Spleen (tissue), 7 donors: Measurements from ENCODE around the gene ZNF439.

Experiments used
- POLR2AphosphoS5 ChIP-seq, 3 donors: sonication (generic); formaldehyde crosslinking; IDR thresholded peaks; one replicate each; pipeline ENCODE4 v1.5.1; 2017; ENCODE audit warnings: antibody characterized with exemption in 3 of 3
- TF ChIP-seq, protein P1 (sequence below), 11 experiments: fragments of 200-600 bp in 7 of 11; fragments of 450-650 bp in 4 of 11; sonication (generic) in 4 of 11; IDR thresholded peaks in 8 of 11; conservative IDR thresholded peaks in 3 of 11; 1 replicate in 7 of 11; 2 replicates in 4 of 11; pipeline versions ENCODE4 v1.4.0 to v1.8.0; 2016 to 2021; ENCODE audit warnings: antibody characterized with exemption in 11 of 11, inconsistent platforms in 4 of 11, mild to moderate bottlenecking in 1 of 11
- donor health status: DM: no; HTN: no; CAD: no; lungs with moderate emphysema.
- donor health status: DM: no; HTN: no; CAD: no.
- donor health status: DM: no; HTN: no; CAD: no.

DNA sequence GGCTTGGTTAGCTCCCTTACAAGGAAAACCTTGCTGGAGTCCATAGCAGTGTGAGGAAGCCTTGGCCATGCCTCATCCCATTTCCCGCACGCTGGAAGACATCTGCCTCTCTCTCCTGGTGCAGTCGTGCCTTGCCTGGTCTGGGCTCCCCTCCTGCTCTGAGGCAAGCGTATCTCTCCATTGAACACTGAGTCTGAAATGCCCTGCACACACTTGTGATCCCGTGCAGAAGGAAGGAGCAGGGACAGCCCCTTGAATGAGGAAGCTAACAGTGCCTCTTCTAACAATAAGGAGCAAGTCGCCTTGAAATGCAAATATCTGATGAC lies 34.9 kb upstream of the ZNF439 start:
- TF ChIP-seq, protein P1, sequence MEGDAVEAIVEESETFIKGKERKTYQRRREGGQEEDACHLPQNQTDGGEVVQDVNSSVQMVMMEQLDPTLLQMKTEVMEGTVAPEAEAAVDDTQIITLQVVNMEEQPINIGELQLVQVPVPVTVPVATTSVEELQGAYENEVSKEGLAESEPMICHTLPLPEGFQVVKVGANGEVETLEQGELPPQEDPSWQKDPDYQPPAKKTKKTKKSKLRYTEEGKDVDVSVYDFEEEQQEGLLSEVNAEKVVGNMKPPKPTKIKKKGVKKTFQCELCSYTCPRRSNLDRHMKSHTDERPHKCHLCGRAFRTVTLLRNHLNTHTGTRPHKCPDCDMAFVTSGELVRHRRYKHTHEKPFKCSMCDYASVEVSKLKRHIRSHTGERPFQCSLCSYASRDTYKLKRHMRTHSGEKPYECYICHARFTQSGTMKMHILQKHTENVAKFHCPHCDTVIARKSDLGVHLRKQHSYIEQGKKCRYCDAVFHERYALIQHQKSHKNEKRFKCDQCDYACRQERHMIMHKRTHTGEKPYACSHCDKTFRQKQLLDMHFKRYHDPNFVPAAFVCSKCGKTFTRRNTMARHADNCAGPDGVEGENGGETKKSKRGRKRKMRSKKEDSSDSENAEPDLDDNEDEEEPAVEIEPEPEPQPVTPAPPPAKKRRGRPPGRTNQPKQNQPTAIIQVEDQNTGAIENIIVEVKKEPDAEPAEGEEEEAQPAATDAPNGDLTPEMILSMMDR (IDR thresholded peaks at IDR 0.05 in 8 of 11, conservative IDR thresholded peaks at IDR 0.05 in 3 of 11) = no peak
- TF ChIP-seq POLR2AphosphoS5 (IDR thresholded peaks at IDR 0.05) = no peak
